Amniotic stem cell (primary cell): ENCODE data around the gene APLP2.
"Not testable (repeated sequence)": the region's sequence is repeated elsewhere in the genome, so short reads cannot be mapped to it uniquely, and the experiment has no call there.

Experiments
- DNase-seq: peaks from one replicate; lab custom pipeline; 2025; lab: John Stamatoyannopoulos, UW

The APLP2 gene

GRCh38 chr11:130061017-130061416, 8.7 kb upstream of the APLP2 start:
- DNase-seq, result no peak

- no peak for DNase-seq
Measured at GRCh38 chr11:130062026-130062425, 7.7 kb upstream of the APLP2 start.

- no peak for DNase-seq
Measured at GRCh38 chr11:130063451-130063850, 6.2 kb upstream of the APLP2 start.

- DNase-seq, result no peak
Measured at GRCh38 chr11:130064596-130064995, 5.1 kb upstream of the APLP2 start.

- no peak for DNase-seq
Measured at GRCh38 chr11:130066338-130066737, 3.4 kb upstream of the APLP2 start.

GRCh38 chr11:130068546-130068985, 1.1 kb upstream of the APLP2 start:
- DNase-seq, result no peak

GRCh38 chr11:130068986-130069658, 572 bp upstream of the APLP2 start:
- DNase-seq, result peak; percentile 36

- DNase-seq, result peak; percentile 7
Measured at GRCh38 chr11:130070109-130070845, 583 bp downstream of the APLP2 start.

- no peak for DNase-seq
Measured at GRCh38 chr11:130070846-130071200, 1.1 kb downstream of the APLP2 start.

GRCh38 chr11:130071211-130071712, 1.6 kb downstream of the APLP2 start:
- DNase-seq, result no peak

- no peak for DNase-seq
Measured at GRCh38 chr11:130074736-130075135, 5.0 kb downstream of the APLP2 start.

GRCh38 chr11:130076778-130077481, 7.2 kb downstream of the APLP2 start:
- no peak for DNase-seq

- DNase-seq, result no peak
Measured at GRCh38 chr11:130077671-130078070, 8.0 kb downstream of the APLP2 start.

GRCh38 chr11:130078080-130078479, 8.4 kb downstream of the APLP2 start:
- DNase-seq, result no peak

GRCh38 chr11:130085671-130086290, 16.1 kb downstream of the APLP2 start:
- DNase-seq, result no peak

- DNase-seq, result no peak
Measured at GRCh38 chr11:130086669-130087068, 17.0 kb downstream of the APLP2 start.

GRCh38 chr11:130087294-130087926, 17.7 kb downstream of the APLP2 start:
- no peak for DNase-seq

GRCh38 chr11:130088217-130088616, 18.5 kb downstream of the APLP2 start:
- DNase-seq, result no peak

- DNase-seq, result no peak
Measured at GRCh38 chr11:130088919-130089673, 19.4 kb downstream of the APLP2 start.

- no peak for DNase-seq
Measured at GRCh38 chr11:130089674-130090073, 20.0 kb downstream of the APLP2 start.

- not testable (repeated sequence) for DNase-seq
Measured at GRCh38 chr11:130090517-130090916, 20.8 kb downstream of the APLP2 start.
